SHP77 (cell line): ENCODE data around the gene GREM2.

Experiments used
- DNase-seq, 2 experiments: peaks; one replicate each; lab custom pipeline; 2025; lab: John Stamatoyannopoulos, UW

The GREM2 gene

GRCh38 chr1:240610636-240611035, 1.3 kb downstream of the GREM2 start:
- DNase-seq, result no peak

- DNase-seq, result no peak
Measured at GRCh38 chr1:240609527-240610060, 2.4 kb downstream of the GREM2 start.

GRCh38 chr1:240608707-240609106, 3.2 kb downstream of the GREM2 start:
- peak; percentile 22 to 33 for DNase-seq

GRCh38 chr1:240607006-240607405, 4.9 kb downstream of the GREM2 start:
- DNase-seq, result no peak

- no peak for DNase-seq
Measured at GRCh38 chr1:240602189-240602588, 9.8 kb downstream of the GREM2 start.

GRCh38 chr1:240599830-240600229, 12.1 kb downstream of the GREM2 start:
- DNase-seq, result no peak

GRCh38 chr1:240599299-240599698, 12.7 kb downstream of the GREM2 start:
- DNase-seq, result no peak

GRCh38 chr1:240598216-240599001, 13.5 kb downstream of the GREM2 start:
- no peak for DNase-seq

GRCh38 chr1:240597153-240597745, 14.7 kb downstream of the GREM2 start:
- DNase-seq, result no peak

GRCh38 chr1:240595476-240595875, 16.5 kb downstream of the GREM2 start:
- no peak for DNase-seq

GRCh38 chr1:240591564-240591963, 20.4 kb downstream of the GREM2 start:
- no peak for DNase-seq

- no peak for DNase-seq
Measured at GRCh38 chr1:240591078-240591477, 20.9 kb downstream of the GREM2 start.

GRCh38 chr1:240589585-240590110, 22.3 kb downstream of the GREM2 start:
- DNase-seq, result no peak

GRCh38 chr1:240586006-240586405, 25.9 kb downstream of the GREM2 start:
- DNase-seq, result no peak

GRCh38 chr1:240582953-240583352, 29.0 kb downstream of the GREM2 start:
- DNase-seq, result no peak

GRCh38 chr1:240579511-240579910, 32.4 kb downstream of the GREM2 start:
- DNase-seq, result no peak

GRCh38 chr1:240577095-240577494, 34.9 kb downstream of the GREM2 start:
- DNase-seq, result no peak

- no peak for DNase-seq
Measured at GRCh38 chr1:240575981-240576662, 35.8 kb downstream of the GREM2 start.

- DNase-seq, result no peak
Measured at GRCh38 chr1:240572328-240572727, 39.6 kb downstream of the GREM2 start.

GRCh38 chr1:240571782-240572181, 40.2 kb downstream of the GREM2 start:
- no peak for DNase-seq

- no peak for DNase-seq
Measured at GRCh38 chr1:240567066-240567465, 44.9 kb downstream of the GREM2 start.

GRCh38 chr1:240562779-240563178, 49.2 kb downstream of the GREM2 start:
- DNase-seq, result no peak
